Gastroesophageal sphincter (tissue), 4 donors: ENCODE data around the gene SPATA21. TPM values are rescaled to one million over a fixed set of nuclear protein-coding genes. Genes with fewer than 3 reads are reported as not detected.
A peak's percentile ranks its signal among the peaks of the same experiment; 100 is the strongest.

Source experiments
- ATAC-seq: fragments of 150-250 bp; one replicate; pipeline ENCODE4 v1.9.1; 2016; ENCODE audit warnings: mild to moderate bottlenecking, moderate library complexity
- H3K27ac ChIP-seq, 4 donors: fragments of 200-600 bp; sonication (generic) in 3 of 4; 1 replicate in 3 of 4; 2 replicates in 1 of 4; pipeline ENCODE4 v1.5.1; 2016 to 2019
- H3K27me3 ChIP-seq: fragments of 200-600 bp; sonication (generic); one replicate; pipeline ENCODE4 v1.5.1; 2019
- H3K36me3 ChIP-seq, 2 donors: fragments of 200-600 bp; sonication (generic); one replicate each; pipeline ENCODE4 v1.5.1; 2019; ENCODE audit warnings: control low read depth in 1 of 2
- H3K4me1 ChIP-seq, 3 donors: fragments of 200-600 bp; sonication (generic); 1 replicate in 2 of 3; 2 replicates in 1 of 3; pipeline ENCODE4 v1.5.1; 2016 to 2019; ENCODE audit warnings: control low read depth in 2 of 3
- H3K4me3 ChIP-seq, 2 donors: fragments of 200-600 bp; sonication (generic); one replicate each; pipeline ENCODE4 v1.5.1; 2019; ENCODE audit warnings: mild to moderate bottlenecking in 1 of 2, moderate library complexity in 1 of 2
- H3K9me3 ChIP-seq, 3 donors: fragments of 200-600 bp; sonication (generic); one replicate each; pipeline ENCODE4 v1.5.1; 2017 to 2019; ENCODE audit warnings: control low read depth in 2 of 3
- EP300 ChIP-seq: sonication (generic); formaldehyde crosslinking; IDR thresholded peaks from one replicate; pipeline ENCODE4 v1.6.1; 2017; ENCODE audit warnings: antibody characterized with exemption, mild to moderate bottlenecking
- POLR2A ChIP-seq, 2 donors: fragments of 450-650 bp; IDR thresholded peaks; one replicate each; pipeline ENCODE4 v1.6.1; 2017; ENCODE audit warnings: antibody characterized with exemption in 2 of 2, mild to moderate bottlenecking in 2 of 2, moderate library complexity in 1 of 2
- POLR2AphosphoS5 ChIP-seq: sonication (generic); formaldehyde crosslinking; IDR thresholded peaks from one replicate; pipeline ENCODE4 v1.6.1; 2017; ENCODE audit warnings: antibody characterized with exemption
- WGBS, 2 donors: methylation state at CpG; one replicate each; pipeline ENCODE4 v1.1.5; 2018; ENCODE audit warnings: low coverage in 1 of 2; 5-methylcytosine and 5-hydroxymethylcytosine counted together
- total RNA-seq, 4 donors: library from RNA; depleted of rRNA; stranded (reverse); fragments of >200 nt; gene quantifications; one replicate each; pipeline ENCODE4 v1.1.0, GENCODE V29; 2016
- TF ChIP-seq, protein P1 (sequence below), 4 experiments: fragments of 200-600 bp in 2 of 4; fragments of 450-650 bp in 2 of 4; sonication (generic) in 1 of 4; IDR thresholded peaks; one replicate each; pipeline ENCODE4 v1.5.1; 2017 to 2019; ENCODE audit warnings: antibody characterized with exemption in 4 of 4, mild to moderate bottlenecking in 2 of 4, moderate library complexity in 2 of 4

Gene SPATA21
- total RNA-seq, 4 donors from 2014 or later: 0.12 to 3.6 TPM; not detected in 2

DNA sequence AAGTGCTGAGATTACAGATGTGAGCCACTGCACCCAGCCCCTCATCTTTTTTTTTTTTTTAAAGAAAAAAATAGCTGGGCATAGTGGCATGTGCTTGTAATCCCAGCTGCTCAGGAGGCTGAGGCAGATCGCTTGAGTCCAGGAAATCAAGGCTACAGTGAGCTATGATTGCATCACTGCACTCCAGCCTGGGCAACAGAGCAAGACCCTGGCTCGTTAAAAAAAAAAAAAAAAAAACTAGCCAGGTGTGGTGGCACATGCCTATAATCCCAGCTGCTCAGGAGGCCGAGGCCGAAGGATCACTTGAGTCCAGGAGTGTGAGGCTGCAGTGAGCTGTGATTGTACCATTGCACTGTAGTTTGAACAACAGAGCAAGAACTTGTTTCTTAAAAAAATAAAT lies 56.4 kb downstream of the SPATA21 start:
- H3K9me3 ChIP-seq: no peaks in the 10 kb centered on the region
- H3K4me3 ChIP-seq: no peak overlapping the region
- H3K27me3 ChIP-seq: no peaks in the 10 kb centered on the region
- H3K4me1 ChIP-seq: peaks cover 9 to 71% (median 28%) of the 10 kb centered on the region in 3 donors
- no peak for TF ChIP-seq POLR2A (IDR thresholded peaks at IDR 0.05)
- TF ChIP-seq EP300: no peak
- no peak for TF ChIP-seq POLR2AphosphoS5
- TF ChIP-seq, protein P1, sequence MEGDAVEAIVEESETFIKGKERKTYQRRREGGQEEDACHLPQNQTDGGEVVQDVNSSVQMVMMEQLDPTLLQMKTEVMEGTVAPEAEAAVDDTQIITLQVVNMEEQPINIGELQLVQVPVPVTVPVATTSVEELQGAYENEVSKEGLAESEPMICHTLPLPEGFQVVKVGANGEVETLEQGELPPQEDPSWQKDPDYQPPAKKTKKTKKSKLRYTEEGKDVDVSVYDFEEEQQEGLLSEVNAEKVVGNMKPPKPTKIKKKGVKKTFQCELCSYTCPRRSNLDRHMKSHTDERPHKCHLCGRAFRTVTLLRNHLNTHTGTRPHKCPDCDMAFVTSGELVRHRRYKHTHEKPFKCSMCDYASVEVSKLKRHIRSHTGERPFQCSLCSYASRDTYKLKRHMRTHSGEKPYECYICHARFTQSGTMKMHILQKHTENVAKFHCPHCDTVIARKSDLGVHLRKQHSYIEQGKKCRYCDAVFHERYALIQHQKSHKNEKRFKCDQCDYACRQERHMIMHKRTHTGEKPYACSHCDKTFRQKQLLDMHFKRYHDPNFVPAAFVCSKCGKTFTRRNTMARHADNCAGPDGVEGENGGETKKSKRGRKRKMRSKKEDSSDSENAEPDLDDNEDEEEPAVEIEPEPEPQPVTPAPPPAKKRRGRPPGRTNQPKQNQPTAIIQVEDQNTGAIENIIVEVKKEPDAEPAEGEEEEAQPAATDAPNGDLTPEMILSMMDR (IDR thresholded peaks at IDR 0.05): no peak
- 91 to 92% methylated on average over 4 of the region's 4 CpGs for WGBS, 2 donors
- ATAC-seq: no peak
- H3K27ac ChIP-seq: no peak overlapping the region
- no peaks in the 10 kb centered on the region for H3K36me3 ChIP-seq

DNA sequence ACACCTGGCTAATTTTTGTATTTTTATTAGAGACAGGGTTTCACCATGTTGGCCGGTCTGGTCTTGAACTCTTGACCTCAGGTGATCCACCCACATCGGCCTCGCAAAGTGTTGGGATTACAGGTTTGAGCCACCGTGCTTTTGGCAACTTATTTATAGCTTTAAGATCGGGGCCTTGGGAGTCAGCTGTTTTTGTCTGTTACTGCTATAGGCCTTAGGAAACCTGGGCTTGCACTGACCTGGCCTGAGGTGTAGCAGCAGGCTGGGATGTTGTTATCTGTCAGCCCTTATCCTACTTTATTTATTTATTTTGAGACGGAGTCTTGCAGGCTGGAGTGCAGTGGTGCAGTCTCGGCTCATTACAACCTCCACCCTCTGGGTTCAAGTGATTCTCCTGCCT lies 58.8 kb downstream of the SPATA21 start:
- no peaks in the 10 kb centered on the region for H3K36me3 ChIP-seq
- no peak for ATAC-seq
- H3K27me3 ChIP-seq: no peaks in the 10 kb centered on the region
- no peaks in the 10 kb centered on the region for H3K9me3 ChIP-seq
- TF ChIP-seq POLR2A (IDR thresholded peaks at IDR 0.05): no peak
- TF ChIP-seq, protein P1 (IDR thresholded peaks at IDR 0.05): no peak
- no peak for TF ChIP-seq POLR2AphosphoS5
- no peak for TF ChIP-seq EP300
- H3K27ac ChIP-seq: peak overlapping the region in 2 of 4 donors; percentile 62 to 70
- peaks cover 6 to 73% (median 31%) of the 10 kb centered on the region in 3 donors for H3K4me1 ChIP-seq
- H3K4me3 ChIP-seq: no peak overlapping the region
- 52 to 80% methylated on average over 1 to 2 of the region's 7 CpGs for WGBS, 2 donors

DNA sequence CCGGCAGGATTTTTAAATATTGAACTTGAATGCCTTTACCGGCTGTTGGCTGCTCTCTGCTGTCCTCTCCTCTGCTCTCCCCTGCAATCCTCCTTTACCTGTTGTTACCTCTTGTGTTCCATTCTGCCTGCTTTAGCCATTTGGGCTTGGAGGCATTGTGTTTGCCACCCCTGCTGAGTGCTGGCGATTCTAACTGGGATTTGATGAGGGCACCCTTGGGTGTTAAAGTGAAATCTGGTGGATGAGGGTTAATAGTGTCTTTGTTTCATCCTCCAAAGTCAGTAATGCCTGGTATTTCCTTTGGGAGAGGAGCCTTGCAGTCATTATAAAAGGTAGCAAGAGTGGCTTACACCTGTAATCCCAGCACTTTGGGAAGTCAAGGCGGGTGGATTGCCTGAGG lies 60.3 kb downstream of the SPATA21 start:
- Histone ChIP-seq H3K4me3 (no peak overlapping the region), H3K27me3 (no peaks in the 10 kb centered on the region), H3K4me1 (peaks cover 6 to 87% (median 31%) of the 10 kb centered on the region in 3 donors), H3K9me3 (no peaks in the 10 kb centered on the region), H3K27ac (peak overlapping the region in 3 of 4 donors; percentile 62 to 70 (median 63)), H3K36me3 (no peaks in the 10 kb centered on the region)
- no peak for ATAC-seq
- WGBS, 2 donors: 64 to 65% methylated on average over 2 to 4 of the region's 4 CpGs
- no peak for TF ChIP-seq EP300
- TF ChIP-seq POLR2A (IDR thresholded peaks at IDR 0.05): no peak
- TF ChIP-seq, protein P1 (IDR thresholded peaks at IDR 0.05): no peak
- no peak for TF ChIP-seq POLR2AphosphoS5

DNA sequence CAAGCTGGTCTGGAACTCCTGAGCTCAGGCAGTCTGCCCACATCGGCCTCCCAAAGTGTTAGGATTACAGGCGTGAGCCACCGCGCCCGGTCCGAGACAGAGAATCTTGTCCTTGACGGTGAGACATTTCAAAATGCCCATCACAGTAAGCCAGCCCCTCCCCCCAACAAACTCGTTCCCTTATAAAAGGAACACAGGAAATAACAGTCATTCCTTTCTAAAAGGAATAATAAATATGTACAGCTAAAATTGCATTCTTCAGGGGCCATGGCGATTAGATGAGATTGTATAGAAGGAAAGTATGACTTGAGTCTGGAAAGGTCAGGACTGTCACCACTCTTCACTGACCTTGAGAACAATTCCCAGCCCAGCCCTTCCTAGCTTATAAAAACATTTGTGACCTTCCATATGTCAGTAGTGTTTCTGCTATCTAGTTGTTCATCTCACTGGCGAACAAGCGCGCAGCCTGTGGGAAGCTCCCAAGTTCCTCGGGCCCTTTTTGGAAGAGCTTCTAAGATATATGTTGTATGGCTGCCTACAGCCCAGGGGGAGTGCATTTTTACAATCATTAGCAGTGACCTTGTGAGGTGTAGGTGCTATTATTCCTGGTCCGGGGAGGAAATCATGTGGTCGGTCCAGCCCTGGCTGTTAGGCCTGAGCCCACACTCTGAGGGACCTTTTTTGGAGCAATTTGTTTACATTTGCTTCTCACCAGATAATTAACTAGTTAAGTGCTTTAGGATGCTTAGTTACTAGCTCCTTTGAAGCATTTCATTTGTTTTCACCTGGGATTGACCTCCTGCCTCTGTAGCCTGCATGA lies 61.5 kb downstream of the SPATA21 start:
- peak overlapping the region in 3 of 4 donors; percentile 62 to 74 (median 70) for H3K27ac ChIP-seq
- peaks cover 6 to 99% (median 31%) of the 10 kb centered on the region in 3 donors for H3K4me1 ChIP-seq
- WGBS, 2 donors: 25 to 43% methylated on average over 8 of the region's 15 CpGs
- H3K9me3 ChIP-seq: no peaks in the 10 kb centered on the region
- peak overlapping the region in 1 of 2 donors; percentile 10 for H3K4me3 ChIP-seq
- no peaks in the 10 kb centered on the region for H3K36me3 ChIP-seq
- no peaks in the 10 kb centered on the region for H3K27me3 ChIP-seq
- ATAC-seq: no peak
- TF ChIP-seq, protein P1 (IDR thresholded peaks at IDR 0.05): no peak
- TF ChIP-seq POLR2A (IDR thresholded peaks at IDR 0.05) (no peak), EP300 (no peak), POLR2AphosphoS5 (no peak)

DNA sequence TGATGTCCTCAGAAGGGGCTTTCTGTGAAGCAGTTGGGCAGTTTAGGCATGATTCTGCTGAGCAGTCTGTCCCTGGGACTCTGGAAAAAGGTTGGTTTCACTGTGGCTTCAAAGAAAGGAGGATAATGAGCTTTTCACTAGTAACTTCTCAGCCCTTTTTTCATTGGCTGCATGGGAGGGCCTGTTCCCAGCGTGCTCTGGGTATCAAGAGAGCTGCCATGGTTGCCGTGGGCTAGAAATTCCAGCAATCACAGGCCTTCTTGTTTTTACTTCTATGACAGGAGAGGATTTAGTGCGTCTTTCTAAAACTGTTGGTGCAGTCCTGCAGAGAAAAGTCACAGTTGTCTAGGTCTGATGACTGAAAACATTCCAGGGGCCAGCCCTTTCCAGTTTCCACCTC lies 63.0 kb downstream of the SPATA21 start:
- TF ChIP-seq POLR2A (IDR thresholded peaks at IDR 0.05) (no peak), EP300 (no peak), POLR2AphosphoS5 (no peak)
- TF ChIP-seq, protein P1 (IDR thresholded peaks at IDR 0.05): no peak
- H3K36me3 ChIP-seq: no peaks in the 10 kb centered on the region
- WGBS, 2 donors: 55% methylated on average over 3 of the region's 3 CpGs; no CpG with 5 or more reads in 1 of the 2 donors
- ATAC-seq: no peak
- H3K27me3 ChIP-seq: no peaks in the 10 kb centered on the region
- no peak overlapping the region for H3K4me3 ChIP-seq
- H3K9me3 ChIP-seq: no peaks in the 10 kb centered on the region
- H3K4me1 ChIP-seq: peaks cover 7 to 100% (median 31%) of the 10 kb centered on the region in 3 donors
- H3K27ac ChIP-seq: peak overlapping the region in 3 of 4 donors; percentile 34 to 70 (median 62)
